Measurements from ENCODE around the gene MEG3.

Gene MEG3

DNA sequence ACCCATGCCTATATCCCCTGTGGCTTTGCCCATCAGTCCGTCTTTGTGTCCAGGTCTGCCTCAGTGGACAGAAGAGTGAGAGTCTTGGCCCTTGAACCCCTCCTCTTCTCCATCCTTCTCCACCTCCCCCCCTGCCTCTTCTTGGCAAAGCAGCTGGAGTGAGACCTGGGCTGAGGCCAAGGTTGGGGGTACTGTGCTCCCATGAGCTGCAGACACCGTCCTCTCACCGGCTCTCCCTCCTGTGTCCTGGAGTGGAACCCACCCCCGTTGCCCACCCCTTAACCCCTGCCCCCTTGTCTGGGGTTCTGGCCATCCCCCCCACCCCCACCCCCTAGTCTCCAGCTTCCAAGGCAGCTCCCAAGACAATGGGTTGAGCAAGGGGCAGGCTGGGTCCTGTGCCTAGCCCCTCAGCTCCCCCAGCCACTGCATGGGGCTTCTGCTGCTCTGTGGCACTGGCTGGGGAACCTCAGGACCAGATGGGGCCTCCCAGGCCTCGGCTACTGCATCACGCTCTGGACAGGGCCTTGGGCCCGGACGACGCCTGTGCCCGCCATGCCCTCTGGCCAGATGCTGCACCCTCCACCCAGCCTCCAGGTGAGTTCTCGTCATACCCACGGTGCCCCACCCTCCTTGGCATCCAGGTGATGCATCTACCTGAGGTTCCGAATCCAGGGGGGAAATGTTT, 41.9 kb downstream of the MEG3 start:
- DNase-seq, result no peak

DNA sequence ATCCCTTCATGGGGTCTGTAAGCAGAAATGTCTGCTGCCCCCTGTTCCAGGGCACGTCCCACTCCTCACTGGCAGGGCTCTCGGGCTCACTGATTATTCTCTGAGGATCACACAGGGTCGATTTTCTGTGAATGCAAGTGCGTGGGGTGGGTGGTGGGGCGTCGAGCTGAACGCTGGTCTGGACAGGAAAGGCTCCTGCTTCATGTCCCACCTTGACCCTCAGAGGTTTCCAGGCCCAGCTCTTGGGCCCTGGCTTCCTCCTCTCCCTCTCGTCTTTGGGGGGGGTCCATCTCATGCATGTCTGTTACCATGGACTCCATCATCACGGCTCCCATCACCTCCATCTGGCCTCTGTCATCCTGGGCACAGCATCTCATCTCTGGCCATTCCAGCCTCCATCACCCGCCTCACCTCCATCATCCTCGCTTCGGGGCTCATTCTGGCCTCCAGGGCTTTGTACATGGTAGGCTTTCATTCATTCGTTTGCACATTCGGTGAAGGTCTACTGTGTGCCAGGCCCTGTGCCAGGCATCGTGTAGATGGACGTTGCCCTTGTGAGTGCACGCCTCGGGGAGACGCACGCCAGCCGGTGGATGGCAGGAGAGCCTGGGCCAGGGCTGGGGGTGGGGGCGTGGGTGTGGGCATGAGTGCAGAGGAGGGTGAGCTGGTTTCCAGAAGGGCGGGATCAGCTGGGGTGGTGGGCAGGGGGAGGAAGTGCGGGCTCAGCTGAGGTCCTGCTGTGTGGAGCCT, 42.9 kb downstream of the MEG3 start:
- DNase-seq, result no peak

DNA sequence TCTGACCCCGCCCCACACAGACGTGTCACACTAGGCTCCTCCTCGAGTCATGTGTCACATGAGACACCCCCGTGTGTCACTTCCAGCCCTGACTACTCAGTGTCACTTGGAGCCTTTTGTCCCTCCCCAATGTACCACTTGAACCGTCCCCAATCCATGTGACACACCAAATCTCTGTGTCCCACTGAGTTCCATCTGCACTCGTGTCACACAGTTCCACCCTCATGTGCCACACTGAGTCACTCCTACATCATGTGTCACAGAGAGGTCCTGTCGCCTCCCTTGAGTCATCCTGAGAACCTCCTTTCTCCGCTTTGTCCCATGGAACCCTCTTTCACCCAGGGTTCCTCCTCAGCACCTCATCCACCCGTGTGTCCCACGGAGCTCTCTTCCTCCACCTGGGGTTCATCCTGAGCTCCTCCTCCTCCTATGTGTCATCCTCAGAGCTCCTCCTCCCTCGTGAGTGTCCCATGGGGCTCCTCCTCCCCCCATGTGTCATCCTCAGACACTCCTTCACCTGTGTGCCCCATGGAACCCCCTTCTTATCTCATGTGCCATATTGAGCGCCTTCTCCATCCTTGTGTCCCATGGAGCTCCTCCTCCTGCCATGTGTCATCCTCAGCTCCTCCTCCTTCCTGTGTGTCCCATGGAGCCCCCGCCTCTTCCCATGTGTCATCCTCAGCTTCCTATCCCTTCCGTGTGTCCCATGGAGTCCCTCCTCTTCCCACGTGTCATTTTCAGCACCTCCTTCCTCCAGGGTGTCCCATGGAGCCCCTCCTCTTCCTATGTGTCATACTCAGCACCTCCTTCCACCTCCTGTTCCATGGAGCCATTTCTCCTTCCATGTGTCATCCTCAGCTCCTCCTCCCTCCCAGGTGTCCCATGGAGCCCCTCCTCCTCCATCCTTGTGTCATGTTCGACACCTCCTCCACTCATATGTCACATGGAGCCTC, 45.6 kb downstream of the MEG3 start:
- peak; percentile 15 for DNase-seq

DNA sequence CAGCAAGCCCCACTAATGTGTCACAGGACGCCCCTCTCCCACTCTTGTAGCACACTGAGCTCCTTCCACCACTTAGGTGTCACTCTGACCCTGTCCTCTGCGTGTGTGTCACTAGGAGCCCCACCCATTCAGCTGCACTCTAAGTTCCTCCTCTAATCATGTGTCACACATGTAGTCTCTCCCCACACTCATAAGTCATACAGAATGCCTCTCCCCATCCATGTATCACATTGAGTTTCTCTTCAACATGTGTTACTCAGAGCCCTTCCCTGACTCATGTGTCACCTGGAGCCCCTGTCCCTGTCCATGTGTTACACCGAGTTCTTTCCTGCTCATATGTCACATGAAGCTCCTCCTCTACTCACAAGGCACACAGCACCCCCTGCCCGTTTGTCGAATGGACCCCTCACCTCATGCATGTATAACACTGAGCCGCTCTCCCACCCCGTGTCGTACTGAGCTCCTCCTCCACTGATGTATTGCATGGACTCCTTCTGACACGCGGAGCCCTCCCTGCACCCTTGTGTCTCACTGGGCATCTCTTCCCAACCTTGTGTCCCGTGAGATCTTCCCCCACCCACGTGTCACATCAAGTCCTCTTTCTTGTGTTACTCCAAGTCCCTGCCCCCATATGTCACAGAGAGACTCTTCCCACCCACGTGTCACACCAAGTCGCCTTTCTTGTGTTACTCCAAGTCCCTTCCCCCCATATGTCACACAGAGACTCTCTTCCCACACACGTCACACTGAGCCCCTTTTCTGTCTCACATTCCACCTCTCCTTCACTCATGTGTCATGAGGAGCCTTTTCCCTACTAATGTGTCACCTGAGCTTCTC, 46.6 kb downstream of the MEG3 start:
- no peak for DNase-seq

DNA sequence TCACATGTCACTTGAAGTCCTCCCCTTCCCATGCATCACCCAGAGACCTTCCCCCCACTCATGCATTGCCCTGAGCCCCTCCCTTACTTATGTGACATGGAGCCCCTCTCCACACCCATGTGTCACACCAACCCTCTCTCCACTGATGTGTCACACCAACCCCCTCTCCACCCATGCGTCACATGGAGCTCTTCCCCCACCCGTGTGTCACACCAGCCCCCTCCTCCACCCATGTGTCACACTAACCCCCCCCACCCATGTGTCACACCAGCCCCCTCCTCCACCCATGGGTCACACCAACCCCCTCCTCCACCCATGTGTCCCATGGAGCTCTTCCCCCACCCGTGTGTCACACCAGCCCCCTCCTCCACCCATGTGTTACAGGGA, 47.2 kb downstream of the MEG3 start:
- no peak for DNase-seq

DNA sequence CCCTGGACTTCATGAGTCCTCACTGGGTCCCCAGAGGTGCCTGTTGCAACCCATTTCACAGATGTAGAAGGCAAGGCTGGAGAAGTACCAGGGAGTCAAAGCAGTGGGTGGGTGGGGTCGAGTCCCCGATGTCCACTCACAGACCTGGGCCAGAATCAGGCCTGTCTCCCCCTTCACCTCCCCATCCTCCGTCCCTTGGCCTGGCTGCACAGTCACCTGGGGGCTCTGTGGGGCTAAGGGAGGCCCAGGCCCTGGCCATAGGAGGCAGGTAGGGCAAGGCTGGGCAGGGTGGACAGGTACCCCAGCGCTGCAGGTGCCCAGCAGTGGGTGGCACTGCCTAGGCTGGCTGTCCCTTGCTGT, 48.1 kb downstream of the MEG3 start:
- DNase-seq, result no peak

DNA sequence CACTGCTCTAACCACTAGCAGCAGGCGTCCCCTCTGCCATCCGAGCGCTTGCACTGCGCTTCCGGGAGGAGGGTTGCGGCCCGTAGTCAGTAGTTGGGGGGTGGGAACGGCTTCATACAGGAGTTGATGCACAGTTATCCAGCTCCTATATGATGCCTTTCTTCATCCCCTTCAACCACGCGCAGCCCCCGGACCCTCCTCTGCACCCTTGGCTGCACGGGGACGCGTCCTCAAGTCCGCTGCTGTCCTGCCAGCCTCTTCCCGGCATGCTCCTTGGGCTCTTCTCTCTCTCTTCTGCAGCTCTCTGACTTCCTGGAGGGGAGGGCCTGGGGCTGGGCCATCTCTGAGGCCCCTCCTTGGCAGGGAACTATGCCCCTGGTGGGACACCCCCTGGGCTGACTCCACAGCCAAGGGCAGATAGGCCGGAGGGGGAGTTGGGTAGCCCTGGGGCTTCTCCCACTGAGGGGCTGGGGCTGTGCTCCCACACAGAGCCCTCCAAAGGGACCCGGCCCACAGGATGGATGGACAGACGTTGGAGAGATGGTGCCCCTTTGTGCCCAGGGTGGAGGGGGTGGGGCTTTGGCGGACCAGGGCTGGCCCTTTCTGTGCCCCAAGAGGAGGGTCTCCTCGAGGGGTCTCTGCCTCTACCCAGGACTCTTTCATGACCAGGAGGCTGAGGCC, 48.6 kb downstream of the MEG3 start:
- DNase-seq, result no peak

DNA sequence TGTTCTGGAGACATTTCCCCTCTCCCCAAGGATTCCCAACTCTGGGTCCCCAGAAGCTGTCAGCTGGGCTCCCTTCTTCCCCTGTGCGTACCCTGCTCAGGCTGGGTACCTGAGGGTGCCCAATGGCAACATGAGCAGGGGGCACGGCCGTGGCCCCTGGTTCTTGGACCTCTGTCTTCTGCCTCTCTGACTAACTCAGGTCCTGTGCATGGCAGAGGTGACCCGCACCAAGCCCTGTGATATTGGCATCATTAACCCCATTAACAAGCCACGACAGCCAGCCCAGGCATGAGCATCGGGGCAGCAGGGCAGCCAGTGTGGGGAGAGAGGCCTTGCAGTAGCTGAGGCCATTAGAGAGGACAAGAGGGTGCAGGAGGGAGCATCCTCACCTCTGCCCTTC, 49.2 kb downstream of the MEG3 start:
- no peak for DNase-seq

DNA sequence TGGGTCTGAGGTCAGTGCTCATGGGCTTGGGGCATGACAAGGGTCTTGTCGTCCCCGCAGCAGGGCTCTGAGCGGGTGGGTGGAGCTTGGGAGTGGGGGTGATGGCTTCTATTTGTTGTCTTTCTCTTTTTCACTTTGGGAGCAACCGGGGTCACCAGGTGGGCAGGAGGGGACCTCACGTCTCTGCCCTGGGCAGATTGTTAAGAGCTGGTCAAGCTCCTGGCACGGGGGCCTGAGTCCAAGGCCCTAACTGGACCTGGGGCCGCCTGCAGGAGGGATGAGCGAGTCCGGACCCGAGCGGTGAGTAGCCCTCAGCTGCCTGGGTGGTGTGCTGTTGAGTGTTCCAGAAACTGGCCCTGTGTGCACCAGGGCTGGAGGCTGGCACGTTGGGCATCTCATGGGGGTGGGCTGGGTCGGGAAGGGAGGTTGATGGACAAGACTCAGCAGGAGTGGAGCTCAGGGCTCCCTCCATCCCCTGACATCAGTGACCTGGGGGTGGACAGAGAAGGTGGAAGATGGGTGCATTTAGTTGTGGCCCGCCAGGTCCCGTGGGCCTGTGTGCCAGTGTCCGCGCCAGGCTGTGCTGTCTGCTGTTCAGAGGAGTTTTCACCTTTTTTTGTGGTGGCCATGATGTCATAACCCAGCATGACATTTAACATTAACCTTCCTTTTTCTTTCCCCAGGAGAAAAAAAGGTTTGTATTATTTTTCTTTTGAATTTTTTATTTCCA, 50.1 kb downstream of the MEG3 start:
- DNase-seq, result no peak

DNA sequence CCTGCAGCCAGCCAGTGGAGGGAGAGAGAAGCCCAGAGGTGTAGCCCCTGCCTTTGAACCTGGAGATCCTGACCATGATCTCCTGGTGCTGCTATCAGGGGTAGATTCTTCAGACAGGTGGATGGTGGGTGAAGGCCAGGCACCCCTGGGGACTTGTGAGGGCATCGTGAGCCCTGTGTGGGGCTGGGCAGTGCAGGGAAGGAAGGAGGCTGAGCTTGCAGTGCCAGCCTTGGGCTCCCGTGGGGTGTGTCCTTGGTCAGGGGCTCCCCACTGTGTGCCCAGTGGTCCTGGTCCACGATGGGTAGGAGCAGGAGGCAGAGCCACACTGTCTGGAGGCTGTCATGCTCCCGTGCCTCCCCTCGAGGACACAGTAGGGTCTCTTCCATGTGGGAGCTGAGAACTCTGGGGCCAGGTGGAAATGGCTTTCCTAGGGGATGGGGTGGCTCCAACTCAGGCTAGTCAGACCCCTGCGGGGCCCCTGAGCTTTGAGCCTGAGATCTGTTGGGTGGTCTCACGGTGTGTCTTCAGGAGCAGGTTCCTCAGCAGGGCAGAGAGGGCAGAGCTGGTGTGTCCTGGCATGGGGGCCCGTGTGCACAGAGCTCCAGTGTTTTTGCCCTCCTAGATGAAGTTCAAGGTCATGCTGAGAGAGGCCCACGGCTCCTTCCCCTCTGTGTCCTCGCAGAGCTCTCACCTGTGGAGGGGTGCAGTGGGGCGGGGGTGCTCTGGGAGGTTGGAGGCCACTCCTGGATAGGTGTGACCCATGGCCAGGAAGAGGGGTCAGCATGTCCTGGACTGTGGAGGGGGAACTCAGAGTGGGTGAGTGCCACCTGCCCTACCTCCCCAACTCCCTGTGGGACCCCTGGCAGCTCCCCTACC, 52.6 kb downstream of the MEG3 start:
- no peak for DNase-seq

DNA sequence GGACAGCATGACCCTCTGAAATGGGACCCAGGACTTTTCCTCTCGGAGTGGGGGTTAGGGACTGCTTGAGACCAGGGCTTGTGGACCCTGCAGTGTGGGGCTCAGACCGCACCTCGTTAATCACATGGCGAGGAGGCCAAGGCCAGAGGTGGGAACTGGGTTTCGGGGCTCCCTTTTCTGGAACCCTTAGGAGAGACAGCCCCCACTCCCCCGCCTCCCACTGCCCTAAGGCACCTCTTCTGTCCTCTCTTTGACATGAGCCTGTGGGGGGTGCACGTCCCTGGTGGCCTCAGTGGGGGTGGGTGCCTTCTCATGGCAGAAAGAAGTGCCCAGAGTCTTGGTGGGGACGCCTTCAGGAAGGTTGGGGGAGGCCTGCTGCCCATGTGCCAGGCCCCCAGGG, 53.3 kb downstream of the MEG3 start:
- DNase-seq, result no peak

DNA sequence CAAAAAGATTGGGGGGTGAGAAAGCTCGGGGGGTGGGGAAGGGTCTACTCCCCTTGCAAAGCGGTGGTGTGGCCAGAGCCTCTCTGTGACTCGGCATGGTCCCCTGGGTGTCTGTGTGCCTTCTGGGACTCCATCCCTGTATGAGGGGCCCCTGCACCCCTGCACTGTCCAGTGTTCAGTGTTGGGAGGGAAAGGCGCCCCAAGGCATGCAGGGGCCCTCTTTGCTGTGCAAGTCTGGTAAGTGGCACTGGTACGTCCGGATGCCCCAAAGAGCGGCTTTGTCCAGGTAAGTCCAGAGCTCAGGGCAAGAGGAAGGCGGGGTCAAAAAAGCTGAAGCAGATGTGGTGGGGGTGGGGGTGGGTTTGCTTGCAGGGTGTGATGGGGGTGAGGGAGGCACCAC, 53.9 kb downstream of the MEG3 start:
- no peak for DNase-seq

DNA sequence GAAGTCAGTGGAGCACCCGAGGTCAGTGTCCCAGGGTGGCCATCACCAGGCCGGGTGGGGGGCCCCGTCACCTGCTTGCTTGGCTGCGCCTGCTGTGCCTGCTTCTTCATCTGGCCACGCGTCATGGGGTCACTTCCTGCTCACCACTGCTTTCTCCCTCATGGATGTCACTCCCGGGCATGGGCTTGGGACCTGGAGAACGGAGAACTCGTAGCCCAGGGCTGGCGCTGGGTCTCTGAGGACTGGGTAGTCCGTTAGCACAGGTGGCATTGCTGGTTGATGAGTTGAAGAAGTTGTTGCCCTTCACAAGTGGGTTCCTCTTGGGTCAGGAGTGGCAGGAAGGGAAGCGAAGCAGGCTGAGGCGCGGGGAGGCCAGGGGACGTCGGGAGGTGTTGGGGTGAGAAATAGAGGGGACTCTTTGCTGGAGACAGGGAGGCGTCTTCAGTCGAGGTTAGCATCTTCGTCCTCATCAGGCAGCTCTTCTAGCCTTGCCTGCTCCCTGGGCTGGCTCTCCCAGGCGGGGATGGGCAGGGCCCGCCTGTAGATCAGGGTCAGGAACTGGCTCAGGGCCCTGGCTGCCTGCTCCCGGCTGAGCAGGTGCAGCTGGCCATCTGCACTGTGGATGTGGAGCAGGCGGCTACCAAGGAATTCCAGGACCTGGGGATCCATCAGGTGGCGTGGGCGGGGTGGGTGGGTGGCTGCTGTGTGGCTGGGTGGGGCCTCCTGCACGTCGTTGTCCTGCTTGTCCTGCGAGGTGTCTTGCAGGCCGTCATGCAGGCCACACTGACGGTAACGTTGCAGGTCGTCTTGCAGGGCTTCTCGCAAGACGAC, 54.6 kb downstream of the MEG3 start:
- DNase-seq, result no peak

DNA sequence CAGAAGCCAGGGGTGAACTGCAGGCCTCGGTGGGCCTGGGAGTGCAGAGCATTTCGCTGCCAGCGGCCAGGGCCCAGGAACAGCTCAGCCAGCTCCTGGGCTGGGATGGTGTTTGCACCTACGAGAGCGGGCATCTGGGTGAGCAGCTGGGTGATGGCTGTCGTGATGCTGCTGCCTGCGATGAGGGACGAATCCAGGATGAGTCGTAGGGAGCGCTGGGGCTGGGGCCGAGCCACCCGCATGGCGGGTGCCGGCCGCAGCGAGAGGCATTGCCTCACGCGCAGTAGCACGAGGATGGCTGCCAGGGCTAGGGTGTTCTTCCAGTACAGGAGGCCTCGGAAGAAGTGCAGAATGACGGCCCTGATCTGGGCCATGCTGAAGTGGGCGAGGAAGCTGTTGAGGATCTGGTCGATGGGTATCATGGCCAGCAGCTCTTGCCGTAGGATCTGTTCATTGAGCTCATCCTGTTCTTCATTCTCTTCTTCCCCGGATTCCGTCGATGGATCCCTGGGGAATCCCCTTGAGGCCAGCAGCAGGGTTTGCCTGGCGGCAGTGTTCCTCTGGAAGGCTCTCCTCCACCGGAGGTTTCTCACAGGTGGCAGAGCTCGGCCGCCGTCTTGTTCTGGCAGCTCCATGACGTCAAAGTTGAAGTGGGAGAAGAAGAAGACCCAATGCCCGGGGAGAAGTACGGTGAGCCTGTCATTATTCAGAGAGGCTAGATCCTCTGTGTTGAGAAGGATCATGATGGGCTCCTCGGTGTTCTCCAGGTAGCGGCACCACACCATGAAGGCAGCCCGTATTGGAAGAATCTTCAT, 55.5 kb downstream of the MEG3 start:
- DNase-seq, result no peak

DNA sequence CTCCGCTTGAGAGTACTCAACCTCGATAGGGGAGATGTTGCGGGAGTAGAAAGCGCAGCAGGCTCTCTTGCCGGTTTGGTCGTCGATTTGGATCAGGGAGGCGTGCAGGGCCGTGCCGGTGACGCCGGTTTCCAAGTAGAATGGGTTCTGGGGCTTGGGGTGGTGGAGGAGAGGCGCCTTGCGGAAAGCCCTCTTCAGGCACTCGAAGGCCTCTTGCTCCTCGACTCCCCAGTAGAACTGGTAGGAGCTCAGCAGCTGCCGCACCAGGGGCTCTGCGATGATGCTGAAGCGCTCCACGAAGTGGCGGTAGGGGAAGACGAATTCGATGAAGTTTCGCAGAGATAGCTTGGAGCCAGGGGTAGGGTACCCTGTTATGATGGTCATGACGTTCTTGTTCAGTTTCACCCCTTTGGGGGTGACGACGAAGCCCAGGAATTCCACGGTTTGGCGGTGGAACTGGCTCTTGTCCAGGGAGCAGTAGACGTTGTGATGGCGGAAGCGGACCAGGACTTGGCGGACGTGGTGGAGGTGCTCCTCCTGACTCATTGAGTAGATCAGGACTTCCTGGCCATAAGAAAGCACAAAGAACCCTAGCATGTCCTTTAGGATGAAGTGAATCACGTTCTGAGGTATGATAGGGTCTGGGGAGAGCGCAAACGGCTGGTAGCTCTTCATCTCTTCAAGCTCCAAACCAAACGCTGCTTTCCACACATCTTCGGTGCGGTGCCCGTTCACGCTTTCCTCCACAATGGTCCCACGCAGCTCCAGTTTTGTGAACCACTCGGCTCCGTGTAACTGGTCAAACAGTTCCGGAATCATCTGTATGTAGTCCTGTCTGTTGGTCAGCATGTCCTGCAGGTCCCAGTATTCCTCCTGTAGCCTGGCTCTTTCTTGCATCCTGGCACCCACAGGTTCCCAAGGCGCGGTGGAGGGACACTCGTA, 56.4 kb downstream of the MEG3 start:
- DNase-seq, result no peak

DNA sequence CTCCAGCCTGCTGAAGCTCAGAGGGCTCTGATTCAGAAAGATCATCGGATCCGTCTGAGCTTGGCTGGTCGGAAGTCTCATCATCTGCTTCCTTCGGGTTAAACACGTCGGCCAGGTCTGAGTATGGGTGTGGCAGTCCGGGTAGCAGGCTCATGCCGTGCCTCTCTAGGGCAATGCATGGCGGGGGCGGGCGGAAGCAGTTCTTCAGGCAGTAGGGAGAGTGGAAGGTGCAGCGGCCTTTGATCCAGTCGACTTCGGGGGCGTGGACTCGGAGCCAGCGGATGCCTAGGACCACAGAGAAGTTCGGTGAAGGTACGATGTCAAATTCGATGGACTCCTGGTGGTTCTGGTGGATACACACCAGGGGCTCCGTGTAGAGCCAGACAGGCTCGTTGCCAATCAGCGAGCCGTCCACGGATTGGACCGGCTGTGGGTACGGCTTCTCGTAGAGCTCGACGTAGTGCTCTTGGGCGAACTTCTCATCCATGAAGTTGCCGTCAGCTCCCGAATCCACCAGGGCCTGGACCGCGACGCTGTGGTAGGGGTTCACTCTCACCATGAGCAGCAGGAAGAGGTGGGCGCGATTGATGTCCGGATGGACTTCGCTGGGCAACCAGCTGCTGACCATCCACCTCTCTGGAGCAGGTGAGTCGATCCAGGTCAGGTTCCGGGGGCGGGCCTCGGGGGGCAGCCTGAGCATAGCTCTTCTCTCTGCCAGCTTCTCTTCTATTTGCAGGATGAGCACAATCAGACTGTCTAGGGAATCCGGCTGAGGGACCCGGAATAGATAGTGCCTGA, 57.3 kb downstream of the MEG3 start:
- DNase-seq, result no peak

DNA sequence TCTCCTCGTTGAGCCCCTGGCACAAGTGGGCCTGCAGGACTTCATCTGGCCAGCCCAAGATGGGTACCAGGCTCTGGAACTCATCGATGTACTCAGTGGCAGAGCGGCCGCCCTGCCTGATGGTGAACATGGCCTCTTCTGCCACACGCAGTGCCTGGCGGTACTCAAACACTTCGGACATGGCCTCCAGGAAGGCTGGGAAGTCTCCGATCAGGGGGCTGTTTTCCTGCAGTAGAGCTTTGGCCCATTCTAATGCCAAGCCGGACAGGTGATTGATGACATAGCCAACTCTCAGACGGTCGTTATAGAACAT, 57.8 kb downstream of the MEG3 start:
- no peak for DNase-seq

Measured in stimulated activated CD4-positive, alpha-beta T cell treated with anti-CD3 and anti-CD28 coated beads, Interleukin-15, amount 100 ng/mL, for 24 hours (primary cell).